HCT116 (cell line): ENCODE measurements around the gene F7.

Experiments
- CEBPB ChIP-seq: IDR thresholded peaks from 2 replicates; pipeline ENCODE4 v1.6.1; 2012; ENCODE audit warnings: low read depth
- EGR1 ChIP-seq: IDR thresholded peaks from 2 replicates; pipeline ENCODE4 v1.6.1; 2012; ENCODE audit warnings: low read depth
- POLR2A ChIP-seq: IDR thresholded peaks from 2 replicates; pipeline ENCODE4 v1.7.0; 2011; ENCODE audit warnings: borderline replicate concordance; ENCODE audit not compliant: insufficient read depth, insufficient read length; ENCODE audit errors: extremely low read depth
- SP1 ChIP-seq: IDR thresholded peaks from 2 replicates; pipeline ENCODE4 v1.6.1; 2012; ENCODE audit warnings: low read depth
- ZFX ChIP-seq: fragments of 450-650 bp; IDR thresholded peaks from 2 replicates; pipeline ENCODE4 v1.6.1; 2017
- TF ChIP-seq, protein P1 (sequence below), 3 experiments: fragments of 200-600 bp in 1 of 3; sonication (generic) in 1 of 3; IDR thresholded peaks in 2 of 3; conservative IDR thresholded peaks in 1 of 3; 2 replicates each; pipeline ENCODE4 v1.5.1; 2012 to 2017; ENCODE audit warnings: low read depth in 2 of 3, low read length in 2 of 3, antibody characterized with exemption in 1 of 3, borderline replicate concordance in 1 of 3, control low read depth in 1 of 3, mild to moderate bottlenecking in 1 of 3, mixed read lengths in 1 of 3, mixed run types in 1 of 3, moderate library complexity in 1 of 3; ENCODE audit not compliant: insufficient read depth in 1 of 3
- TF ChIP-seq, protein P2 (sequence below): IDR thresholded peaks from 2 replicates; pipeline ENCODE4 v1.6.1; 2011; ENCODE audit warnings: mild to moderate bottlenecking, low read length, moderate library complexity; ENCODE audit not compliant: insufficient replicate concordance; ENCODE audit errors: extremely low read depth
- TF ChIP-seq, protein P3 (sequence below): IDR thresholded peaks from 2 replicates; pipeline ENCODE4 v1.6.1; 2012

DNA sequence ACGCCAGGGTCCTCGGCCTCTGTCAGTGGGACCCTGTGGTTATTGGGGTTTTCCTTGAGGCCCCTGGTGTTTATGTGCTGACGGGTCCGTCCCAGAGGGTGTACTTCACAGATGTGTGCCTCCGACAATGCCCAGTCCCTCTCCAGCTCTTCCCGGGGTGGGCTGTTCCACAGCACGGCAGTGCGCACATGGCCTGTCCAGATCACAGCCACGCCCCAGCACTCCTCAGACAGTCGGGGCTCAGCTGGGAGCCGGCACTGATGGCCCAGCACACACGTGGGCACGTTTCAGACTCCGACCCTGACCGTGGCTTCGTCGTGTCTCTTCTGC, 16.9 kb upstream of the F7 start:
- TF ChIP-seq POLR2A (no peak), EGR1 (no peak), SP1 (no peak), ZFX (no peak), CEBPB (no peak)
- TF ChIP-seq, protein P1, sequence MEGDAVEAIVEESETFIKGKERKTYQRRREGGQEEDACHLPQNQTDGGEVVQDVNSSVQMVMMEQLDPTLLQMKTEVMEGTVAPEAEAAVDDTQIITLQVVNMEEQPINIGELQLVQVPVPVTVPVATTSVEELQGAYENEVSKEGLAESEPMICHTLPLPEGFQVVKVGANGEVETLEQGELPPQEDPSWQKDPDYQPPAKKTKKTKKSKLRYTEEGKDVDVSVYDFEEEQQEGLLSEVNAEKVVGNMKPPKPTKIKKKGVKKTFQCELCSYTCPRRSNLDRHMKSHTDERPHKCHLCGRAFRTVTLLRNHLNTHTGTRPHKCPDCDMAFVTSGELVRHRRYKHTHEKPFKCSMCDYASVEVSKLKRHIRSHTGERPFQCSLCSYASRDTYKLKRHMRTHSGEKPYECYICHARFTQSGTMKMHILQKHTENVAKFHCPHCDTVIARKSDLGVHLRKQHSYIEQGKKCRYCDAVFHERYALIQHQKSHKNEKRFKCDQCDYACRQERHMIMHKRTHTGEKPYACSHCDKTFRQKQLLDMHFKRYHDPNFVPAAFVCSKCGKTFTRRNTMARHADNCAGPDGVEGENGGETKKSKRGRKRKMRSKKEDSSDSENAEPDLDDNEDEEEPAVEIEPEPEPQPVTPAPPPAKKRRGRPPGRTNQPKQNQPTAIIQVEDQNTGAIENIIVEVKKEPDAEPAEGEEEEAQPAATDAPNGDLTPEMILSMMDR (IDR thresholded peaks at IDR 0.05 in 2 of 3, conservative IDR thresholded peaks at IDR 0.05 in 1 of 3; ENCODE audit: borderline replicate concordance in 1 of 3, insufficient read depth in 1 of 3, low read depth in 2 of 3, low read length in 2 of 3): no peak
- TF ChIP-seq, protein P2, sequence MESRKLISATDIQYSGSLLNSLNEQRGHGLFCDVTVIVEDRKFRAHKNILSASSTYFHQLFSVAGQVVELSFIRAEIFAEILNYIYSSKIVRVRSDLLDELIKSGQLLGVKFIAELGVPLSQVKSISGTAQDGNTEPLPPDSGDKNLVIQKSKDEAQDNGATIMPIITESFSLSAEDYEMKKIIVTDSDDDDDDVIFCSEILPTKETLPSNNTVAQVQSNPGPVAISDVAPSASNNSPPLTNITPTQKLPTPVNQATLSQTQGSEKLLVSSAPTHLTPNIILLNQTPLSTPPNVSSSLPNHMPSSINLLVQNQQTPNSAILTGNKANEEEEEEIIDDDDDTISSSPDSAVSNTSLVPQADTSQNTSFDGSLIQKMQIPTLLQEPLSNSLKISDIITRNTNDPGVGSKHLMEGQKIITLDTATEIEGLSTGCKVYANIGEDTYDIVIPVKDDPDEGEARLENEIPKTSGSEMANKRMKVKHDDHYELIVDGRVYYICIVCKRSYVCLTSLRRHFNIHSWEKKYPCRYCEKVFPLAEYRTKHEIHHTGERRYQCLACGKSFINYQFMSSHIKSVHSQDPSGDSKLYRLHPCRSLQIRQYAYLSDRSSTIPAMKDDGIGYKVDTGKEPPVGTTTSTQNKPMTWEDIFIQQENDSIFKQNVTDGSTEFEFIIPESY: no peak
- TF ChIP-seq, protein P3, sequence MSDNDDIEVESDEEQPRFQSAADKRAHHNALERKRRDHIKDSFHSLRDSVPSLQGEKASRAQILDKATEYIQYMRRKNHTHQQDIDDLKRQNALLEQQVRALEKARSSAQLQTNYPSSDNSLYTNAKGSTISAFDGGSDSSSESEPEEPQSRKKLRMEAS: no peak
